Measurements from ENCODE around the gene B3GNT2.
"Not testable (repeated sequence)": the region's sequence is repeated elsewhere in the genome, so short reads cannot be mapped to it uniquely, and the experiment has no call there.

B3GNT2 gene

DNA sequence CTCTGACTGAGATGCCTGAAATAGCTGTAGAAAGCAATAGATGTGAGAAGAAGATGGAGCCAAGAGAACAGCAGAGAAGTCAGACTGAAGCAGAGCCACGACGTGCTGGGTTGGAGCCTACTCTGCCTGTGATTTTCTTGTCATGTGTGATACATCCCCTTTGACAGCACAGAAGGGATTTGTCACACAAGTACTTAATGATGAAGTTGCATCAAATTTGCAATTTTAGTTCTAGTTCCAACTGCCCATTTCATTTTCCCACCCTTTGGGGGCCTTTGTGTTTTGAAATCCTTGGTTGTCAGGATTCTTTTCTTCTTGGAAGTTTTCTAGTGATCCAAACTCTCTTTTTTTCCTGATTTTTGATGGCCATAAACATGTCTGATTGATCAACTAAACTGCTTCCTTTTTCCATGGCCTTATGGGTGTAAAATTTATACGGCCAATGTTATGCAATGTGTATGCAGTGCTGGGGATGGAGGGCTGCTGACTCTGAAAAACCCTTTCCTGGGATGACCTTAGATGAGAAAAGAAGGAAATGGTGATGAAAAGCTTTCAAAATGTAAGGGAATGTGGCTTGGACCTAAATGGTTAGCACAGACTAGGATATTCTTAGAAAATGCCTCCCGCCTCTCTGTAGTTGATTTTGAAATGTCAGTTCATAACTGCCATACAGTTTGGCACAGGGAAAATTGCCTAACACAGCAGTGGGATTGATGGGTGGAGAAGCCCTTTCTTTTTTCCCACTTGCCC is 9.6 kb upstream of the B3GNT2 start:
- no peak for DNase-seq

DNA sequence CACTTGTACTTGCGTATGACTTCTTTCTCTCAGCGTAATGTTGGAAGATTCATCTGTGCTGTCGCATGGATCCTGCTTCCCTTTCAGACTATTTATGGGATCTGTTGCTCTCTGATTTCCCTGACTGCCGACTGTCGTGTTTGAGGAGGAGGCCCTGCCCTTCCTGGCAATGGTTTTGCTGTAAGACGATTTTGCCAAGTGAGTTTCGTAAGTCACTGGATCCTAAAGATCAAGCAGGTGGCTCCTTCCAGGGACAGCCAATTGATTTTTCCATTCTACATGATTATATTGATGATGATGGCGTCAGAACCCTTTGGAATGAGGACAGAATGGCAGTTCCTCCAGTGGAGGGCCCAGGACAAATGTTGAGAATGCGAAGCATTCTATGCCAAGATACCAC is 8.7 kb upstream of the B3GNT2 start:
- DNase-seq, result no peak

DNA sequence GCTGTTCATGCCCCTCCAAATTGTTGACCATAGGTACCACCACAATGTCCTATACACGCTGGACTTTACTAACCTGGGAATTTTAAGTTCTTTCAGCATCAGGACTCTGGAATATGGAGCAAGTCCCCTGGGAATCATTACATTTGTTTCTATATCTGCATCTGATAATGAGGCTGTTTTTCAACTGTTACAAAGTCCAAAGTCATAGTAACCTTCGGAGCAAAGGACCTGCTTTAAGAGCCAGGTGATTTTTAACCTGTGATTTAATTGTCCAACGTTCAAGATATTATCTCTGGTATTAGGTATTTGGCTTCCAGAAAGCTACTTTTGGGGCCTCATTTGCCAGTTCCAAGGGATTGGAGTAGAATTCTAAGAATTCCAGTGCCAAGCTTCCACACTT is 7.5 kb upstream of the B3GNT2 start:
- no peak for DNase-seq

DNA sequence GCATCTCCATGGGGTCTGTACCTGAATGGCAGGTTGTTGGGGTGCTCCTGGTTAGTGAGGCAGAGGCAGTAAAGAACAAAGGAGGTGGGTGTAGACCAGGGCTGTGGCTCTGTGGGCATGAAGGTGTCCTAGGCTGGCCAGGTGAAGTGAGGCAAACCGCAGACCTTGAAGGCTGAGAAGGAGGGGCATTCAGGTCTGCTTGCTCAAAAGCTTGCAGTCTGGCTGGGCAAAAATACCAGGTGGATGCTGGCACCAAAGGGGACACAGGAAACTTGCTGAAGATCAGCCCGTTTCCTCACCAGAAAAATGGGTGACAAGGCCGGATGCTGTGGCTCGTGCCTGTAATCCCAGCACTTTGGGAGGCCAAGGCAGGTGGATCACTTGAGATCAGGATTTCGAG is 6.7 kb upstream of the B3GNT2 start:
- no peak for DNase-seq

DNA sequence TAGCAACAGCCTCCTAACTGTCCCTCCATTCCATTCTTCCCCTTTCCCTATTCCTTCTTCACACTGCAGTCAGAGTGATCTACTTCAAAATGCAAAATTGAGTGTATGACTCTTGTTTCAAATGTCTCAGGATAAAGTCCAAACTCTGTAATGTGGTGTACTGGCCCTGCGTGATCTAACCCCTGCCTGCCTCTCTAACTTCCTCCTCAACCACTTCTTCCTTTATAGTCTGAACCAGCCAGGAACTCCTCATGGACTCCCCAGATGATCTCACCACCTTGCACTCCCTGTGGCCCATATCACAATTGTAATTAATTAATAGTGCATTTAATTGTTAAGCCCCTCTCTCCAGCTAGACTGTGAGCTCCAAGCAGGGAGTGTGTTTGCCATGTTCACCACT is 3.1 kb upstream of the B3GNT2 start:
- no peak for DNase-seq

DNA sequence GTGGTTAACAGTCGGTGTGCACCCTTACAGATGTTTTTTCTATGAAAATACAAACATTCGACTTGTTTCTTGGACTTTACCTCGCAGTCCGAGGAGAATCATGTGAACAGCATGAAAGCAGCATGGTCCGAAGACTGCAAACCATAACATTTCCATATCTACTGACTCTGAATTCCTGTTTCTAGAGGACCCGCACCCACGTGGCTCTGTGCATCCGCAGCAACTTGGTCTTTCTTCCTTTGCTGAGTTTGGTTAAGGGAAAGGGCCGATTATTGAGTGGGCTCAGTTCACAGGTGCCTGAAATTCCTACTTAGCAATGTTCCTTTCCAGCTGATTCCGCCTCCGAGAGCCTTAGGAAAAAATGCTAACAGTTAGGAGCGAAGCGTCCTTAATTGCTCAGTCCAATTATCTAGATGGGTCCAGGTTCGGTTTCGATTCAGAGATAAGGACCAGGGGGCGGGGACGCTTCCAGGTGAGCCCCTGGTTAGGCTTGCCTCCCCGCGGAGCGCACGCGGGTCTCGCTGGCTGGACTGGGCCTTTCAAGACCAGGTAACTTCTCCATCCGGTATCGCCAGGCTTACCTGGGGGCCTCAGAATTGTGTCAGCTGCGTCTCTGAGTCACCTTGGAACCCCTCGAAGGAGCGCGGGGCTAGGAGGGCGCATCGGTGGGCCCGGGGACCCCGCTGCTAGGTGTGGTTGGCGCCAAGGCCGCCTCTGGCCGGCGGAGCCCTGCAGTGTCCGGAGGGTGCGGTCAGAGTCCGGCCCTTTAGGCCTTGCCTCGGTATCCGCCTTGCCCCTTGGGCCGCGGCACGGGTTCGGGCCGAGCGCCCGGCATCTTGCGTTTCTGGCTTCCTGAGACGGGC is 1.1 kb upstream of the B3GNT2 start:
- DNase-seq, result no peak

DNA sequence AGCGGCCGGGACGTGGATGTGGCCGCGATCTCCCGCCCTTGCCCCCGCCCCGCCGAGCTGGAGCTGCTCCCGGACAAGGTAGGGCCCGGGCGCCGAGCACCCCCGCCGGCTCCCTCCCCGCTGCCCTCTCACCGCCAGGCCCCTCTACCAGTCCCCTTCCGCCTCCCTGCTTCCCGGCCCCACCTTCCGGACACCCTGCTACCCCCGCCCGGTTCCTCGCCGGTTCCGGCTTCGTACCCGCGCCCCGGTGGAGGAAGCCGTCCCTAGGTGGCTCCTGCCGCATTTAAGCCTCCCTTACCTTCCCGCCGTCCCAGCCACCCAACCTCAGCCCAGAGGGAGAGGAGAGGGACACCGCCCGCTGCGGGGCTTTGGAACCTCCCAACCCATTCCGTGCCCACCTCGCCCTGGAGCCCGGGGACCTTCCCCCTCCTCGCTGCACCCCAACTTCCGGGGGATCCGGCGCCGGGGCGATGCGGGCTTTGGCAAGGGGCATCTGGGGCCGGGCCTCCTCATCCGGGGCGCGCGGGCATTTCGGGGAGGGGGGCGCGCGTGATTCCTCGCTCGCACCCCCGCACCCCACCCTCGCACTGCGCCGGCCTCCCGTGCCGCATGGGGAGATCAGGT is 475 bp downstream of the B3GNT2 start:
- peak; percentile 13 for DNase-seq

DNA sequence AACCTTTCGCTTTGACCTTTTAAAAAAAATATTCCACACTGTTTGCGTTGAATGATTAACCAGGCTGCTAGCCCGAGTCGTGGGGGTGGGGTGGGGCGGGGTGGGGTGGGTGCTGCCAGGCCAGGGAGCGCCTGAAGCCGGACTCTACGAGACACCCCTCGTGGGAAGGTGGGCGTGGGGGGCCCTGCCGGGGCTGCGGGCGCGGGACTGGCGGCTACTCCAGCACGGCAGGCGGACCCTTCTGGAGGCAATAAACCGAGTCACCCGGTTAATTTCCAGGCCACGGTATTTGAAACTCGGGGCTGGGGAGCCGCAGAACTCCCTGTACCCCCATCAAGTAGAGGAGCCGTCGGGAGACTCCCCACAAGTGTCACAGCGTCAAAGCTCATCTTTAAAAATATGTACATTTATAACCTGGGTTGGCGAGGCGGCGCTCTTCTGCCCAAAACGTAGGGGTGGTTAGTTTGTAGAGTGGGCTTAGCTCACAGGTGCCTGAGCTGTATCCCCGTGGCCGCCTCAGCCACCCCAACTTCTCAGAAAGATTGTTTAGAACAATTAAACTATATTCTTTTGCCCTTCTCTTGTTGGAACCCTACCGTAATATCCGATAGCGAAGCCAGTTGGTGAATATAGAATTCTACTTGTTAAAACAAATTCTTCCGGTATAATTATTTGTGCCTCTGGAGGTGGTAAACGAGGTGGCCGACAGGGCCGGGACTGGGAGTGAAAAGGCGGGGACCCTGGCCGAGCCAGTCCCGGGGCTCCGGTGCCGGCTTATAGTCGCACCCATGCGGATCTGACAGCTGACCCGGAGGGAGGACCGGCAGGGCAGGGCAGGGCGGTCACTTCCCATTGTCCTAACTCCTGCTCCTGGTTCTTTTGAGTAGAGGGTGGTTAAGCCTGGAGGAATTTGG is 1.4 kb downstream of the B3GNT2 start:
- no peak for DNase-seq

DNA sequence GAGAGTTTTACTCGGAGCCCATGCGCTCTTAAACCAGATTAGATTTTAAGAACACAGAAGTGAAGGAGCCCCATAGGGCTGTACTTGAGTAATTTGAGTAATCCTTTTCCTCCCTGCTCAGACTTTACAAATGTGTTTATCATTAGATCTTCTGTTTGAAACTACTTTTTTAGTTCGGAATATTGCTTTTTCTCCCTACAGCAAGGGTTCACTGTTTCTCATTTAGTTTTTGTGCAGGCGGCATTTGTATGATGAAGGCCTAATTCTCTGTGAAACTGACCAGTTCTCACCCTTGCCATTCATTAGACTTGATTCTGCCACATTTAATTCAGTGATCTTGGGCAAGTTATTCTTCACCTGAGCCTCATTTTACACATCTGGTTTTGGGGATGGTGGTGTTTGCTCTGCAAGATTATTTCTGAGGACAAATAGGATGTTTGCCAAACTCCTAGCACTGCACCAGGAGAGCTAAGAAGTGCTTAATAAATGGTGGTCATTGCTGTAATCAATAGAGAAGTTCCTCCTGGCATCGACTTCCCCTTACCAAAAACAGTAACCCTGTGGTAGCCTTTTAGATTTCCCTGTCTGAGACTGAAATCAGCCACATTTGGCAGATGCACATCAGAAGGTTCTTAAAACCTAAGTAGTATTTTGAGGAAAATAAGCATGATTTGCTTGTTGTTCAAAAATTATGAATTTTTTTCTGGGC is 2.2 kb downstream of the B3GNT2 start:
- DNase-seq, result no peak

DNA sequence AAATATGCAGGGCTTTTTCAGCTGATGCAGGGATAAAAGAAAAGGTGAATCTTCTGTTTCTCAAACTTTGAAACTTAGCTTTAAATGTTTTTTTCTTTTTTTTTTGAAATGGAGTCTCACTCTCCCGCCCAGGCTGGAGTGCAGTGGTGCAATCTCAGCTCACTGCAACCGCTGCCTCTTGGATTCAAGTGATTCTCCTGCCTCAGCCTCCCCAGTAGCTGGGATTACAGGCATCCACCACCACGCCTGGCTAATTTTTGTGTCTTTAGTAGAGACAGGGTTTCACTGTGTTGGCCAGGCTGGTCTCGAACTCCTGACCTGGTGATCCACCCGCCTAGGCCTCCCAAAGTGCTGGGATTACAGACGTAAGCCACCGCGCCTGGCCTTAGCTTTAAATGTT is 2.9 kb downstream of the B3GNT2 start:
- not testable (repeated sequence) for DNase-seq

DNA sequence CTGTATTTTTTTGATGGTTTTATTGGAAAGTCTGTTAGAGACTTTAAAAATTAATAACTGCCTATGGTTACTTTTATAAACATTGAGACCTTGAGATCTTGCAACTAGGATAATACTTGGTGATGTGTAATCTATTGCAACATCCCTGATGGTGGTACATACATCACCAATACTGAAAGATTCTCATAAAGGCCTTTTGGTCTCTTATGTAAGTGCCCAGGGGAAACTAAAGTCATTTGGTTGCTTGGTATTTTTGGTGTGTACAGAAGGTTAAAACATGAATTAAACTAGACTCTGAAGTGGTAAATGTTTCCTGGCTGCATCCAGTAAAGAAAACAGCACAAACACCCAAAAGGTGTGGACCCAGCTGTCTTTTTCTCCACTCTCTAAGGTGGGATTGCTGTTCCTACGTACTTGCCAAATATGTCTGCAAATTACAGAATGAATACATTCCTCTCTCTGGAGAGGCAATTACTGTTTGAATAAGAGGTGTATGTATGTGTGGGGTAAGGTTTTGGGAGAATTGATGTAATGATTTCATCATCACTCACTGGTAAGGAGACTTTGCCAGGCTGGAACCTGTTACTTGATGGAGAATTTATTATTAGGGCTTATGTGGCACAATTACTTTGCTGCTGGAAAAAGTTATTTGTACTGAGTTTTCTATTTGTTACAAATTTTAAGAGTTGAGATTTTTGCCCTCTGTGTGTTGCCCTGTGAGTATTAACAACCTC is 3.6 kb downstream of the B3GNT2 start:
- DNase-seq, result no peak

DNA sequence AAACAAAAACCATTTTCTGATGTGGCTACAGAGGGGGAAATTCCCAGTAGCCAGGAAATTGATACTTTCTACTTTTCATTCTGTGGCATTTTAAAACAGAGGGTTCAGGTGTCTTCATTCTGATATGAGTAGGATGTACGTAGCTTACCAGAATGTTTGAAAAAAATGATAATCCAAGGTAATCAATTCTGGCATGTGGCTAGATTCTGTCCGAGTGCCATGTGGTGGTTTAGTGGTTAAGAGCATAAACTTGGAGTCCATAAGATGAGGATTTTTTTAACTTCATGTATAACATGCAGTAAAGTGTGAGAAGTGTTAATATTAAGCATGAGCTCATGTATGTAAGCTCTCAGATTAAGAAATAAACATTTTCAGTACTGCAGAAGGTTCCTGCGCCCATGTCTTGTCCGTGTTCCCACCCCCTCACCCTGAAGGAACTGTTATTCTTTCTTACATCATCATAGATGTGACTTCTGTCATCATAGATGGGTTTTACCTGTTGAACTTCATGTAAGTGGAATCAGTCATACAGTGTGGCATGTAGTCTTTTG is 4.5 kb downstream of the B3GNT2 start:
- no peak for DNase-seq

DNA sequence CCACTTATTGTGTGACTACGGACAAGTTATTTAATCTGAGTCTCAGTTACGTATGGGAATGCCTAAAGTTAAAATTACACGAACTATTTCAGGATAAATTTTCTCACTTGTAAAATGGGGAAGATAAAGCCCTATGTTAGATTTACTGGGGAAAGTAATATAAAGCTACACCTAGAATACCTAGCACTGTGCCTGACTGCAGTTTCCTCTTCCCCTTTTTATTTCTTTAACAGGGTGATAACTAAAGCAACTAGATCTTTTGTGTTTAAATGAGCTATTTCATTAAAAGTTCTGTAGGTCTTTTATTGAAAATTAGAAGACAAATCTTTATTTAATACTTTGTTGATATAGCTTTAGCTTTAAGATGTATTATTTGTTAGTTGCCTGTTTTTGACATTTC is 5.0 kb downstream of the B3GNT2 start:
- DNase-seq, result no peak

DNA sequence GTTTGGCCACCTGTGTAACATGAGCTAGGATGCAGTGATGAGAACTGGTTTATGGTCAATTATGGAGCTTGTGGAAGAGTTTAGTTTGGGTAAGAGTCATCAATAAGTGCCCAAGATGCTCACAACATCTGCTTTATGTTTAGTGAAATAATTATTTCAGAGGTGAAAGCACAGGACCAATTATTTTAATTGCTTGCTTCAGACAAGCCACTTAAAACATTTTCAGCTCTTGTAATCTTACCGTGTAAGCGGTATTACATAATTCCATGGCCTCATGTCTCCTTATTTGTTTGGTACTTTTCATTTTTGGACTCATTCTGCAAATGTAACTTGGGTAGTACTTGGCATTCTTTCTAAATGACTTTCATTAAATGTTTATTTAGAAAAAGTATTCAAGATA is 5.4 kb downstream of the B3GNT2 start:
- DNase-seq, result peak; percentile 69

DNA sequence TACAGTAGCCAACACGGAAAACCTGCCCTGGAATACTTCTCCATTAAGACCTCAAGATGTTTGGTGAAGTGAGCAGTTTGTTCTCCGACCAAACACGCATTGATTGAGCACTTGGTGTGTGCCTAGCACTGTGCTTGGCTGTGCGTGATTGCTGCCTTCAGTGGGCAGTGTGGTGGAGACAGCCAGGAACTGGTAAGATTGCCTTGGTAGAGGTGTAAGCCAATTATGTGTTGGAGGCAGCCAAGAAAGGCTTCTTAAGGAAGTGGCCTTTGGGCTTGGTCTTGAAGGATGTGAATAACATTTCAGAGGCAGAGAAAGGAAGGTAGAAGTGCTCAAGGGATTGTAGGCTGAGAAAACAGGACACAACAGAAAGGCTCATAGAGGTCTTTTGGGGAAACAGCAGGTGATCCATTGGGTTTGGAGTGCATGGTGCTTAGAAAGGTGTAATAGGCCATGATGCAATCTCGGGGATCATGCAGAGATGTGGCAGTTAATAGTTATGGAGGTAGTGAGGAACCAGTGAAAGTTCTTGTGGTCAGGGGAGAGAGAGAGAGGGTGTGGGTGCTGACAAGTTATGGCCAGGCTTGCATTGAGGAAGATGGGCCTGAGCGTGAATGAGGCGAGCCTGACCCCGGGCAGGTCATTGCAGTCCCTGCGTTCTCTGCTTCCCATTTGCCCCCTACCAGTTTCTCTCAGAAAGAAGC is 6.3 kb downstream of the B3GNT2 start:
- DNase-seq, result no peak

DNA sequence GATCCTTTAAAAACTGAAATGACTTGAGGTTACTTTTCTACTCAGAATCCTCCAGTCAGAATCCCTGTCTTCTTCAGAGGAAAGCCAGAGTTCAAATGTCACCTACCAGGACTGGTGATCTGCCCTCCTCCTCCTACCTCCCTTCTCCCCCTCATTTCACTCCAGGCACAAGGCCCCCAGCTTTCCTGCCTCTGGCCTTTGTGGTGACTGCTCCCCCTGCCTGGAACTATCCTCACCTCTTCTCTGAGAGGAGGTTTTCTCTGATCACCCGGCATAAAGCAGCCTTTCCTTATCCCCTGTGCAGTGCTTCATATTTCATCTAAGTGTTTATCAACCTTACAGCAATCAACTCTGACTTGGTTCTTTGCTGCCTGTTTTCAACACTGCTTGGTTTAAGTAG is 6.8 kb downstream of the B3GNT2 start:
- no peak for DNase-seq

DNA sequence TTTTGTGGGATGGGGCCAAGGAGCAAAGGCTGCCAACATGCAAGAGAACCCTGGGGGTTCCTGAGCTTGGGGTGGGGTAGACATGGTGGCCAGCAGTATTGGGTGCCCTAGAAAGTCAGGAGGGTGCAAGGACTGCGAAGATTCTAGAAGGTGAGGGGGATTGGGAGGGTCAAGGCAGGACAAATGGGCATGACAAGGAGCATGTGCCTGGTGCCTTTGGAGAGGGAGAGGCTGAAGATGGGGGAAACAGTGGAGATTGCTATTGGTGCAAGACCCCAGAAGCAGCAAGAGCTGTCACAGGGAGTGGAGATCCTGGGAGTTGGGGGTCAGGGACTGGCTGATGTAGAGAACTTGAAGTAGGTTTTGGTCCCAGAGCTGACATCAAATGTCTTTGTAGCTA is 7.5 kb downstream of the B3GNT2 start:
- no peak for DNase-seq

DNA sequence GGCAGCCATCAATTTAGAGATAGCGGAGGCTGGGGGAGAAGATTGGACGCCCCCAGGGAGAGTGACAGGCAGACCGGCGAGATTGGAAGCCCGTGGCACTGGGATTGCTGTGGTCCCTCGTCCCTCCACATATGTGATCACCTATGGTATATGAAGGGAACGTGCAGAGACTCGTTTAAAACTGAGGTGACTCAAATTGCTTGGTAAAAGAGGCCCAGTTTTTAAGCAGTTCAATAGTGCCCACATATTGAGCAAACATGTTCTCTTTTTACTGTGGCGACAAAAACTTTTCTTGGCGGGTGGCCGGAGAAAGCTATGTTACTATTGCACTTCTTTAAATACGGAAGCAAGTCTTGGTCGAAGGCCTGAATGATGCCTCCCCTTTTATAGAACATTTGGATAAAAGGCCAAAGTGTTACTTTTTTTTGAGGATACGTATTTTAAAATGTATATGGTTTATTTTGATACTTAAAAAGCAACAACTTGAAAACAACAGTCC is 9.1 kb downstream of the B3GNT2 start:
- DNase-seq, result no peak

DNA sequence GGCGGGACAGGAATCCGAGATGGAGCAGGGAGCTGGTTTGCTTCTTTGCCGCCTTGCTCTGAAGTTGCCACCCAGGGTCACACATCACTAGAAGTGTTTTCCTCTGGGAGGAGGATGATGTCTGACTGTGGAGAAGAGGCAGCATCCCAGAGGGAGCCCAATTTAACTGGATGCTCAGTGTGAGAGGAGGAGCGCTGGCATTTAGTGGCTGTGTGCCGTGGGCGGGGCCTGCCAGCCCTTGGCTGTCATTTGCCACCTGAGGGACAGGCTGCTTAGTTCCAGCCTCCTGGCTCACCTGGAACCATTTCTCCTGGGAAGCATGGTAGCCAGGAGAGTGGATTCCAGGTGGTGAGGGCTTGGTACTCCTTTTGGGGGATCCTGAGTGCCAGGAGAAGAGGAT is 9.6 kb downstream of the B3GNT2 start:
- no peak for DNase-seq

DNA sequence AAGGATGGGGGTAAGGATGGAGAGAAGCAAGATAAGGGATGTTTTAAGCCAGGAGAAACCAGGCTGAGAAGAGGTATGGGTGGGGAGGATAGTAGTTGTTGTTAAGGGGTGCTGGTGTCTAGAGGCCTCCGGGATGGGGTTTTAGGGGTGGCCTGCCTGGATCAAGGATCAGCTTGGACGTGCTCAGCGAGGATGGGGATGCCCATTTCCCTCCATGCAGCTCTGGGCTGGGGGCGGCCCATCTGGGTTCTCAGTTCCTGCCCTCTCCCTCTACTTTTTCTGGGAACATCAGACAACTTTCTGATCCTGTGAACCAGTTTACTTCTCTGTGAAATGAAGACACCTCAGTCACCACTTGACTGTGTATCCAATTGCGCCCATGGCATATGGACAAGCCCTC is 10.1 kb downstream of the B3GNT2 start:
- no peak for DNase-seq

Data from DMS79 (cell line).